Gastrocnemius medialis (tissue), 4 donors: ENCODE results near the gene TRIM31.

Experiments
- POLR2A ChIP-seq, 2 donors: fragments of 450-650 bp; IDR thresholded peaks; one replicate each; pipeline ENCODE4 v1.6.1; 2017; ENCODE audit warnings: antibody characterized with exemption in 2 of 2, mild to moderate bottlenecking in 2 of 2, moderate library complexity in 2 of 2
- TF ChIP-seq, protein P1 (sequence below), 5 experiments: fragments of 450-650 bp in 3 of 5; fragments of 200-600 bp in 2 of 5; sonication (generic) in 2 of 5; IDR thresholded peaks in 4 of 5; conservative IDR thresholded peaks in 1 of 5; 1 replicate in 4 of 5; 2 replicates in 1 of 5; pipeline ENCODE4 v1.5.1; 2016 to 2019; ENCODE audit warnings: antibody characterized with exemption in 5 of 5, mild to moderate bottlenecking in 3 of 5, moderate library complexity in 3 of 5

GRCh38 chr6:30150671-30151395 lies 37.9 kb upstream of the TRIM31 start:
- TF ChIP-seq, protein P1, sequence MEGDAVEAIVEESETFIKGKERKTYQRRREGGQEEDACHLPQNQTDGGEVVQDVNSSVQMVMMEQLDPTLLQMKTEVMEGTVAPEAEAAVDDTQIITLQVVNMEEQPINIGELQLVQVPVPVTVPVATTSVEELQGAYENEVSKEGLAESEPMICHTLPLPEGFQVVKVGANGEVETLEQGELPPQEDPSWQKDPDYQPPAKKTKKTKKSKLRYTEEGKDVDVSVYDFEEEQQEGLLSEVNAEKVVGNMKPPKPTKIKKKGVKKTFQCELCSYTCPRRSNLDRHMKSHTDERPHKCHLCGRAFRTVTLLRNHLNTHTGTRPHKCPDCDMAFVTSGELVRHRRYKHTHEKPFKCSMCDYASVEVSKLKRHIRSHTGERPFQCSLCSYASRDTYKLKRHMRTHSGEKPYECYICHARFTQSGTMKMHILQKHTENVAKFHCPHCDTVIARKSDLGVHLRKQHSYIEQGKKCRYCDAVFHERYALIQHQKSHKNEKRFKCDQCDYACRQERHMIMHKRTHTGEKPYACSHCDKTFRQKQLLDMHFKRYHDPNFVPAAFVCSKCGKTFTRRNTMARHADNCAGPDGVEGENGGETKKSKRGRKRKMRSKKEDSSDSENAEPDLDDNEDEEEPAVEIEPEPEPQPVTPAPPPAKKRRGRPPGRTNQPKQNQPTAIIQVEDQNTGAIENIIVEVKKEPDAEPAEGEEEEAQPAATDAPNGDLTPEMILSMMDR (IDR thresholded peaks at IDR 0.05 in 4 of 5, conservative IDR thresholded peaks at IDR 0.05 in 1 of 5): no peak
- TF ChIP-seq POLR2A (IDR thresholded peaks at IDR 0.05): no peak
